HepG2 (cell line): Measurements from ENCODE around the gene OTP. TPM values are rescaled to one million over a fixed set of nuclear protein-coding genes. Genes with fewer than 3 reads are reported as not detected.

Experiments used
- AHR ChIP-seq: IDR thresholded peaks from 2 replicates; pipeline ENCODE4 v1.6.1; 2018; ENCODE audit warnings: missing genetic modification reagents, missing compliant biosample characterization
- CENPX ChIP-seq: sonication (generic); formaldehyde crosslinking; IDR thresholded peaks from 2 replicates; pipeline ENCODE4 v1.9.0; 2021; ENCODE audit warnings: mild to moderate bottlenecking, missing genetic modification reagents, moderate library complexity
- CHD2 ChIP-seq: IDR thresholded peaks from 2 replicates; pipeline ENCODE4 v1.6.1; 2011; ENCODE audit warnings: low read depth, low read length, improper control_type of control experiment
- FOXC1 ChIP-seq: sonication (generic); formaldehyde crosslinking; IDR thresholded peaks from 2 replicates; pipeline ENCODE4 v1.8.0; 2022; ENCODE audit warnings: mild to moderate bottlenecking, missing genetic modification reagents, borderline replicate concordance
- HMG20A ChIP-seq: IDR thresholded peaks from 2 replicates; pipeline ENCODE4 v1.6.1; 2016; ENCODE audit warnings: borderline replicate concordance
- ISL2 ChIP-seq: sonication (generic); formaldehyde crosslinking; IDR thresholded peaks from 2 replicates; pipeline ENCODE4 v1.5.0; 2020; ENCODE audit warnings: missing genetic modification reagents
- NFE2L2 ChIP-seq: fragments of 150-350 bp; IDR thresholded peaks from 2 replicates; pipeline ENCODE4 v1.6.1; 2014; ENCODE audit warnings: low read length
- PAWR ChIP-seq: sonication (generic); formaldehyde crosslinking; IDR thresholded peaks from 2 replicates; pipeline ENCODE4 v1.4.0; 2020; ENCODE audit warnings: missing genetic modification reagents, mild to moderate bottlenecking, borderline replicate concordance
- RAD51 ChIP-seq: fragments of 450-650 bp; IDR thresholded peaks from 2 replicates; pipeline ENCODE4 v1.6.1; 2016; ENCODE audit warnings: borderline replicate concordance
- SAP130 ChIP-seq: IDR thresholded peaks from 2 replicates; pipeline ENCODE4 v1.6.1; 2016; ENCODE audit warnings: low read depth
- TOPORS ChIP-seq: sonication (generic); formaldehyde crosslinking; IDR thresholded peaks from 2 replicates; pipeline ENCODE4 v1.8.0; 2023; ENCODE audit warnings: mild to moderate bottlenecking, missing genetic modification reagents
- ZBTB7B ChIP-seq: sonication (generic); formaldehyde crosslinking; IDR thresholded peaks from 2 replicates; pipeline ENCODE4 v1.4.0; 2020; ENCODE audit warnings: missing genetic modification reagents
- ZFP1 ChIP-seq: IDR thresholded peaks from 2 replicates; pipeline ENCODE4 v1.6.1; 2016
- ZNF12 ChIP-seq: sonication (generic); formaldehyde crosslinking; IDR thresholded peaks from 2 replicates; pipeline ENCODE4 v1.5.0; 2020; ENCODE audit warnings: missing genetic modification reagents
- ZNF121 ChIP-seq: sonication (generic); formaldehyde crosslinking; IDR thresholded peaks from 2 replicates; pipeline ENCODE4 v1.5.0; 2020; ENCODE audit warnings: mild to moderate bottlenecking, missing genetic modification reagents
- ZNF230 ChIP-seq: sonication (generic); formaldehyde crosslinking; IDR thresholded peaks from 2 replicates; pipeline ENCODE4 v1.4.0; 2020; ENCODE audit warnings: mild to moderate bottlenecking, missing genetic modification reagents
- ZNF431 ChIP-seq: sonication (generic); formaldehyde crosslinking; IDR thresholded peaks from 2 replicates; pipeline ENCODE4 v1.9.0; 2022; ENCODE audit warnings: missing genetic modification reagents, low read depth, mild to moderate bottlenecking, borderline replicate concordance
- ZNF605 ChIP-seq: sonication (generic); formaldehyde crosslinking; IDR thresholded peaks from 2 replicates; pipeline ENCODE4 v1.8.0; 2022; ENCODE audit warnings: mild to moderate bottlenecking, missing genetic modification reagents
- ZNF792 ChIP-seq: IDR thresholded peaks from 2 replicates; pipeline ENCODE4 v1.6.1; 2016
- ZNF839 ChIP-seq: sonication (generic); formaldehyde crosslinking; IDR thresholded peaks from 2 replicates; pipeline ENCODE4 v1.4.0; 2020; ENCODE audit warnings: missing genetic modification reagents, mild to moderate bottlenecking, borderline replicate concordance
- polyA plus RNA-seq, 8 experiments: library from polyadenylated mRNA; depleted of rRNA in 3 of 8; stranded (reverse) in 7 of 8; unstranded in 1 of 8; fragments of >200 nt; fragmentation: Illumina TruSeq in 4 of 8; extraction: Trizol in 4 of 8; gene quantifications; 2 replicates each; pipeline versions ENCODE4 v1.2.1 to v1.2.3, GENCODE V29; 2011 to 2016; ENCODE audit warnings: low read depth in 4 of 8, missing spikeins in 1 of 8, mixed read lengths in 1 of 8; ENCODE audit not compliant: insufficient read depth in 1 of 8
- total RNA-seq, 5 experiments: library from RNA; depleted of rRNA; stranded (reverse); fragments of >200 nt; fragmentation: Illumina TruSeq; extraction: Trizol; gene quantifications; 2 replicates each; pipeline ENCODE4 v1.2.3, GENCODE V29; 2016; ENCODE audit warnings: low read depth in 1 of 5
- TF ChIP-seq, protein P1 (sequence below): sonication (generic); formaldehyde crosslinking; IDR thresholded peaks from 2 replicates; pipeline ENCODE4 v1.8.1; 2023; ENCODE audit warnings: mild to moderate bottlenecking, missing genetic modification reagents
- TF ChIP-seq, protein P2 (sequence below), 2 experiments: sonication (generic) in 1 of 2; formaldehyde crosslinking in 1 of 2; IDR thresholded peaks; 2 replicates each; pipeline versions ENCODE4 v1.4.0 to v1.6.1; 2018 to 2020; ENCODE audit warnings: missing genetic modification reagents in 2 of 2, borderline replicate concordance in 1 of 2, low read depth in 1 of 2, mild to moderate bottlenecking in 1 of 2, missing biosample characterization in 1 of 2
- TF ChIP-seq, protein P3 (sequence below): IDR thresholded peaks from 2 replicates; pipeline ENCODE4 v1.6.1; 2016; ENCODE audit warnings: mild to moderate bottlenecking, missing biosample characterization, missing genetic modification reagents
- TF ChIP-seq, protein P4 (sequence below): sonication (generic); formaldehyde crosslinking; IDR thresholded peaks from 2 replicates; pipeline ENCODE4 v1.4.0; 2020; ENCODE audit warnings: missing genetic modification reagents, borderline replicate concordance

OTP gene
- total and polyA plus RNA-seq, 2 of the 13 experiments (the other 11 are each of a cell fraction or from before 2014, with no cell fraction given) = not detected

DNA sequence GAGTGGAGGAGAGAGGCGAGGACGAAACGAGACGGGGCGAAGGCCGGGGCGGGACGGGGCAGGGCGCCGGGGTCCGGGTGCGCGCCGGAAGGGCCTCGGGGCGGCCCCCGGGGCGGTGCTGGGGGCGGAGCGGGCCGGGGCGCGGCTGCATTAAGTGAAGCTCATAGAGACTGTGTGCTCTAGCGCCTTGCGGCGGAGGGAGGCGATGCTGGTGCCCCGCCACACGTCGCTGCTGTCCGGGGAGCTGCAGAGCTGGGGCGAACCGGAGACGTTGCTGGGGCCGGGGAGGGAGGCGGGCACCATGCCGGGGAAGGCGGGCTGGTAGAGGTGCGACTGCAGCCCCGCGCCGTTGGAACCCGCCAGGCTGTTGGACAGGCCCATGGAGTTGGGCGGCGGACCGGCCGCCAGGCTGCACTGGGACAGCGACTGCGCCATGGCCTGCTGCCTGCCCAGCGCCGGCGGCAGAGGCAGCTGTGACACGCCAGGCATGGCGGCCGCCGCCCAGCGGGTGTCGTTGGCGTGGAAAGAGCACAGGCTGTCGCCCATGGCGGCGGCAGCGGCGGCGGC lies 8.3 kb downstream of the OTP start (continued):
- TF ChIP-seq, protein P1, sequence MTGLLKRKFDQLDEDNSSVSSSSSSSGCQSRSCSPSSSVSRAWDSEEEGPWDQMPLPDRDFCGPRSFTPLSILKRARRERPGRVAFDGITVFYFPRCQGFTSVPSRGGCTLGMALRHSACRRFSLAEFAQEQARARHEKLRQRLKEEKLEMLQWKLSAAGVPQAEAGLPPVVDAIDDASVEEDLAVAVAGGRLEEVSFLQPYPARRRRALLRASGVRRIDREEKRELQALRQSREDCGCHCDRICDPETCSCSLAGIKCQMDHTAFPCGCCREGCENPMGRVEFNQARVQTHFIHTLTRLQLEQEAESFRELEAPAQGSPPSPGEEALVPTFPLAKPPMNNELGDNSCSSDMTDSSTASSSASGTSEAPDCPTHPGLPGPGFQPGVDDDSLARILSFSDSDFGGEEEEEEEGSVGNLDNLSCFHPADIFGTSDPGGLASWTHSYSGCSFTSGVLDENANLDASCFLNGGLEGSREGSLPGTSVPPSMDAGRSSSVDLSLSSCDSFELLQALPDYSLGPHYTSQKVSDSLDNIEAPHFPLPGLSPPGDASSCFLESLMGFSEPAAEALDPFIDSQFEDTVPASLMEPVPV (CRISPR knock-in tag) = peak; percentile 51; the same call in 1 of the 2 replicates
- TF ChIP-seq ZNF230 (CRISPR knock-in tag) (0 out of 2 replicates have a peak, but pooled peaks have one; percentile 27), CENPX (no peak), ZNF12 (no peak), ZNF121 (CRISPR knock-in tag) (0 out of 2 replicates have a peak, but pooled peaks have one; percentile 36), ZNF605 (CRISPR knock-in tag) (no peak), ZNF431 (CRISPR knock-in tag) (0 out of 2 replicates have a peak, but pooled peaks have one; percentile 21), ZBTB7B (no peak), NFE2L2 (no peak), CHD2 (no peak), ZNF839 (CRISPR knock-in tag) (0 out of 2 replicates have a peak, but pooled peaks have one; percentile 36), SAP130 (CRISPR knock-in tag) (peak; percentile 30; the same call in 1 of the 2 replicates), HMG20A (CRISPR knock-in tag) (no peak), ISL2 (CRISPR knock-in tag) (0 out of 2 replicates have a peak, but pooled peaks have one; percentile 8), AHR (CRISPR knock-in tag) (no peak), RAD51 (no peak), ZFP1 (CRISPR knock-in tag) (no peak), ZNF792 (0 out of 2 replicates have a peak, but pooled peaks have one; percentile 19), FOXC1 (CRISPR knock-in tag) (no peak), TOPORS (CRISPR knock-in tag) (no peak), PAWR (no peak)
- TF ChIP-seq, protein P2, sequence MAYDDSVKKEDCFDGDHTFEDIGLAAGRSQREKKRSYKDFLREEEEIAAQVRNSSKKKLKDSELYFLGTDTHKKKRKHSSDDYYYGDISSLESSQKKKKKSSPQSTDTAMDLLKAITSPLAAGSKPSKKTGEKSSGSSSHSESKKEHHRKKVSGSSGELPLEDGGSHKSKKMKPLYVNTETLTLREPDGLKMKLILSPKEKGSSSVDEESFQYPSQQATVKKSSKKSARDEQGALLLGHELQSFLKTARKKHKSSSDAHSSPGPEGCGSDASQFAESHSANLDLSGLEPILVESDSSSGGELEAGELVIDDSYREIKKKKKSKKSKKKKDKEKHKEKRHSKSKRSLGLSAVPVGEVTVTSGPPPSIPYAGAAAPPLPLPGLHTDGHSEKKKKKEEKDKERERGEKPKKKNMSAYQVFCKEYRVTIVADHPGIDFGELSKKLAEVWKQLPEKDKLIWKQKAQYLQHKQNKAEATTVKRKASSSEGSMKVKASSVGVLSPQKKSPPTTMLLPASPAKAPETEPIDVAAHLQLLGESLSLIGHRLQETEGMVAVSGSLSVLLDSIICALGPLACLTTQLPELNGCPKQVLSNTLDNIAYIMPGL (CRISPR knock-in tag; IDR thresholded peaks at IDR 0.05; ENCODE audit: borderline replicate concordance in 1 of 2, low read depth in 1 of 2) = peak in 1 of 2 experiments; percentile 65; a peak in 2 of 4 replicates
- TF ChIP-seq, protein P3, sequence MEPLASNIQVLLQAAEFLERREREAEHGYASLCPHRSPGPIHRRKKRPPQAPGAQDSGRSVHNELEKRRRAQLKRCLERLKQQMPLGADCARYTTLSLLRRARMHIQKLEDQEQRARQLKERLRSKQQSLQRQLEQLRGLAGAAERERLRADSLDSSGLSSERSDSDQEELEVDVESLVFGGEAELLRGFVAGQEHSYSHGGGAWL (CRISPR knock-in tag) = no peak
- TF ChIP-seq, protein P4, sequence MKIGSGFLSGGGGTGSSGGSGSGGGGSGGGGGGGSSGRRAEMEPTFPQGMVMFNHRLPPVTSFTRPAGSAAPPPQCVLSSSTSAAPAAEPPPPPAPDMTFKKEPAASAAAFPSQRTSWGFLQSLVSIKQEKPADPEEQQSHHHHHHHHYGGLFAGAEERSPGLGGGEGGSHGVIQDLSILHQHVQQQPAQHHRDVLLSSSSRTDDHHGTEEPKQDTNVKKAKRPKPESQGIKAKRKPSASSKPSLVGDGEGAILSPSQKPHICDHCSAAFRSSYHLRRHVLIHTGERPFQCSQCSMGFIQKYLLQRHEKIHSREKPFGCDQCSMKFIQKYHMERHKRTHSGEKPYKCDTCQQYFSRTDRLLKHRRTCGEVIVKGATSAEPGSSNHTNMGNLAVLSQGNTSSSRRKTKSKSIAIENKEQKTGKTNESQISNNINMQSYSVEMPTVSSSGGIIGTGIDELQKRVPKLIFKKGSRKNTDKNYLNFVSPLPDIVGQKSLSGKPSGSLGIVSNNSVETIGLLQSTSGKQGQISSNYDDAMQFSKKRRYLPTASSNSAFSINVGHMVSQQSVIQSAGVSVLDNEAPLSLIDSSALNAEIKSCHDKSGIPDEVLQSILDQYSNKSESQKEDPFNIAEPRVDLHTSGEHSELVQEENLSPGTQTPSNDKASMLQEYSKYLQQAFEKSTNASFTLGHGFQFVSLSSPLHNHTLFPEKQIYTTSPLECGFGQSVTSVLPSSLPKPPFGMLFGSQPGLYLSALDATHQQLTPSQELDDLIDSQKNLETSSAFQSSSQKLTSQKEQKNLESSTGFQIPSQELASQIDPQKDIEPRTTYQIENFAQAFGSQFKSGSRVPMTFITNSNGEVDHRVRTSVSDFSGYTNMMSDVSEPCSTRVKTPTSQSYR (CRISPR knock-in tag) = no peak
